GM10266 (cell line): Measurements from ENCODE around the gene SLC27A5.

Experiments
- DNase-seq: peaks from one replicate; pipeline ENCODE4 v3.0.0; 2012; ENCODE audit errors: extremely low spot score
- CTCF ChIP-seq: IDR thresholded peaks from 2 replicates; pipeline ENCODE4 v1.5.1; 2012; ENCODE audit warnings: mild to moderate bottlenecking, low read depth; ENCODE audit not compliant: control insufficient read depth, insufficient read depth; ENCODE audit errors: missing control alignments

The SLC27A5 gene

GRCh38 chr19:58516246-58516836, 4.5 kb upstream of the SLC27A5 start:
- TF ChIP-seq CTCF = no peak
- no peak for DNase-seq

GRCh38 chr19:58515259-58515658, 3.5 kb upstream of the SLC27A5 start:
- TF ChIP-seq CTCF = no peak
- DNase-seq = no peak

GRCh38 chr19:58514564-58515022, 2.8 kb upstream of the SLC27A5 start:
- DNase-seq = no peak
- no peak for TF ChIP-seq CTCF

GRCh38 chr19:58513694-58514563, 2.1 kb upstream of the SLC27A5 start:
- peak; percentile 97 for DNase-seq
- peak; percentile 98 for TF ChIP-seq CTCF

- no peak for DNase-seq
- TF ChIP-seq CTCF = no peak
These were observed 1.5 kb upstream of the SLC27A5 start for GRCh38 chr19:58513213-58513693.

- no peak for DNase-seq
- no peak for TF ChIP-seq CTCF
These were observed 1.5 kb downstream of the SLC27A5 start for GRCh38 chr19:58510084-58510862.
